ENCODE results near the gene HIPK3. TPM values are rescaled to one million over a fixed set of nuclear protein-coding genes. Genes with fewer than 3 reads are reported as not detected.
"Not testable (repeated sequence)": the region's sequence is repeated elsewhere in the genome, so short reads cannot be mapped to it uniquely, and the experiment has no call there.

The HIPK3 gene
- total RNA-seq, 4 donors from 2014 or later: 292 to 331 (median 308) TPM

DNA sequence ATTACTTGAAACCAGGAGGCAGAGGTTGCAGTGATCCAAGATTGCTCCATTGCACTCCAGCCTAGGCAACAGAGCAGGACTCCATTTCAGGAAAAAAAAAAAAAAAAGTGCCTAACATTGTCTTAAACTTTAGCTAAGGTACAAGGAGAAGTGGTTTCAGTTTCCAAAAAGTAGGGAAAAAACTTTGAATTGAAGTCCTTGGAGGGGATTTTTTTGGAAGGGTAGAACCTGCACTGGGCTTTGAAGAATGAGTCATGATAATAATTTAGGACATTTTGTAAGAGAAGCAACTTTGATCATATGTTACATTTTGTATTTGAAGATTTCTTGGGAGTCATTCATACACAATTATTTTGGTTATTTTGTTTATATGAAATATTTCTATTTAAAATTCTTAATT, 31.8 kb upstream of the HIPK3 start:
- ATAC-seq: no peak
- Histone ChIP-seq H3K27me3 (no peaks in the 10 kb centered on the region), H3K4me1 (no peaks in the 10 kb centered on the region), H3K4me3 (no peak overlapping the region), H3K9me3 (no peaks in the 10 kb centered on the region), H3K27ac (no peak overlapping the region), H3K36me3 (no peaks in the 10 kb centered on the region)
- TF ChIP-seq POLR2AphosphoS5 (IDR thresholded peaks at IDR 0.05): no peak
- no peak for TF ChIP-seq CTCF (IDR thresholded peaks at IDR 0.05)
- TF ChIP-seq POLR2A (IDR thresholded peaks at IDR 0.05): no peak
- no peak for TF ChIP-seq EP300 (IDR thresholded peaks at IDR 0.05)

DNA sequence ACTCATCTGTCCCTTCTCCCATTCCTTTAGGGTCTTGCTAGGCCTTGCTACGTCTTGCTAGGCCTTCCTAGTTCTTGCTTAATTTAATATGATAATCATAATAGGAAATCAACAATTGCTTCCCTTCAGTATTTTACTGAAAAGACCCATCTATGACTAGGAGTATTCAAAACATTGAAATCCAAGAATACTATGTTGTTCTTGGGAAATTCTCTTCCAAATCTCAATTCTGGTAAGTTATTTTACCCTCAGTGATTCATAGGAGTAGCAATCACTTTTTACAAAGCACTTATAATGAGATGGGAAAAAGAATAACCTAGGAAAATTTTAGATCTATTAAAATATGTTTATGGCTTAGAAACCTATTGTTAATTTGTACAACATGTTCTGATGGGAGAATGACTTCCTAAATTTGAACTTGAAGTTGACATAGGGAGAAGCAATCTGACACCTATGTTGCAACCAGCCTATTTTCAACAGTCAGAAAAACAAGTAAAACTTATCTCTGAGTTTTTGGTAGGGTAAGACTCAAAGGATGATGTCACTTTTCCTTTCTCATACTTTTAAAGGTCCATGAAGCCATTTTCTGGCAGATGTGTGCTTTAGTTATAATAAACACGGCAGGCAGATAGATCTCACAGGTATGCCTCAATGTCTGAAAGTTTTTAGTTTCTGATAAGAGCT, 29.5 kb upstream of the HIPK3 start:
- Histone ChIP-seq H3K9me3 (no peaks in the 10 kb centered on the region), H3K36me3 (no peaks in the 10 kb centered on the region), H3K4me3 (no peak overlapping the region), H3K27ac (peak overlapping the region in 3 of 4 donors; percentile 36 to 62 (median 56)), H3K27me3 (no peaks in the 10 kb centered on the region), H3K4me1 (no peaks in the 10 kb centered on the region)
- TF ChIP-seq EP300 (IDR thresholded peaks at IDR 0.05) (no peak), POLR2A (IDR thresholded peaks at IDR 0.05) (no peak)
- peak; percentile 75 for ATAC-seq
- WGBS, 2 donors (ENCODE audit: low coverage in 1 of 2): 64 to 76% methylated on average over 2 of the region's 2 CpGs

- 72 to 88% methylated on average over 4 of the region's 6 CpGs for WGBS, 2 donors (ENCODE audit: low coverage in 1 of 2)
- no peaks in the 10 kb centered on the region for H3K36me3 ChIP-seq
- peaks cover 0 to 15% (median 0%) of the 10 kb centered on the region in 3 donors for H3K4me1 ChIP-seq
- H3K9me3 ChIP-seq: no peaks in the 10 kb centered on the region
- TF ChIP-seq POLR2A (IDR thresholded peaks at IDR 0.05): no peak
- TF ChIP-seq EP300 (IDR thresholded peaks at IDR 0.05): no peak
- TF ChIP-seq CTCF (IDR thresholded peaks at IDR 0.05): no peak
- TF ChIP-seq POLR2AphosphoS5 (IDR thresholded peaks at IDR 0.05): no peak
- peak; percentile 53 for ATAC-seq
- H3K4me3 ChIP-seq: no peak overlapping the region
- H3K27ac ChIP-seq: no peak overlapping the region
- H3K27me3 ChIP-seq: no peaks in the 10 kb centered on the region
These were observed 22.6 kb upstream of the HIPK3 start for GRCh38 chr11:33234397-33235190.

DNA sequence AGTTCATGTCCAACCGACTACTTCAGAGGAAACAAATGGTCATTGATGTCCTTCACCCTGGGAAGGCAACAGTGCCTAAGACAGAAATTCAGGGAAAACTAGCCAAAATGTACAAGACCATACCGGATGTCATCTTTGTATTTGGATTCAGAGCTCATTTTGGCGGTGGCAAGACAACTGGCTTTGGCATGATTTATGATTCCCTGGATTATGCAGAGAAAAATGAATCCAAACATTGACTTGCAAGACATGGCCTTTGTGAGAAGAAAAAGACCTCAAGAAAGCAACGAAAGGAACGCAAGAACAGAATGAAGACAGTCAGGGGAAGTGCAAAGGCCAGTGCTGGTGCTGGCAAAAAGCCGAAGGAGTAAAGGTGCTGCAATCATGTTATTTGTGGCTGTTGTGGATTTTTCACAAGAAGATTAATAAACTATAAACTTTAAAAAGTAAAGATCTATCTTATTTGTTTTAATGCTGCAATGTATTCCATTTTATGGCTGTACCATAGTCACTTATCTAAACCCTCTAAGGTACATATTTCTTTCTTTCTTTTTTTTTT, 20.1 kb upstream of the HIPK3 start:
- H3K4me1 ChIP-seq: peaks cover 0 to 15% (median 0%) of the 10 kb centered on the region in 3 donors
- no peak for ATAC-seq
- no peaks in the 10 kb centered on the region for H3K9me3 ChIP-seq
- no peak overlapping the region for H3K27ac ChIP-seq
- H3K27me3 ChIP-seq: no peaks in the 10 kb centered on the region
- H3K36me3 ChIP-seq: no peaks in the 10 kb centered on the region
- TF ChIP-seq POLR2AphosphoS5 (IDR thresholded peaks at IDR 0.05): no peak
- no peak for TF ChIP-seq POLR2A (IDR thresholded peaks at IDR 0.05)
- no peak for TF ChIP-seq EP300 (IDR thresholded peaks at IDR 0.05)
- TF ChIP-seq CTCF (IDR thresholded peaks at IDR 0.05): no peak
- 38 to 57% methylated on average over 5 to 6 of the region's 6 CpGs for WGBS, 2 donors (ENCODE audit: low coverage in 1 of 2)
- no peak overlapping the region for H3K4me3 ChIP-seq

DNA sequence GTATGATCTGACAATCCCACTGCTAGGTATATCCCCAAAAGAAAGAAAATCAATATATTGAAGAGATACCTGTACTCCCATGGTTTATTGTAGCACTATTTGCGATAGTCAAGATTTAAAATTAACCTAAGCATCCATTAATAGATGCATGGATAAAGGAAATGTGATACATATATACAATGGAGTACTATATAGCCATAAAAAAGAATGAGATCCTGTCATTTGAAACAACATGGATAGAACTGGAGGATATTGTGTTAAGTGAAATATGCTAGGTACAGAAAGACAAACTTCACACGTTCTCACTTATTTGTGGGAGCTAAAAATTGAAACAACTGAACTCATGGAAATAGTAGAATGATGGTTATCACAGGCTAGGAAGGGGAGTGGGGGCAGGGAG, 14.6 kb upstream of the HIPK3 start:
- Histone ChIP-seq H3K9me3 (no peaks in the 10 kb centered on the region), H3K27me3 (no peaks in the 10 kb centered on the region), H3K4me3 (no peak overlapping the region), H3K4me1 (no peaks in the 10 kb centered on the region), H3K27ac (no peak overlapping the region), H3K36me3 (no peaks in the 10 kb centered on the region)
- TF ChIP-seq POLR2AphosphoS5 (IDR thresholded peaks at IDR 0.05) (no peak), POLR2A (IDR thresholded peaks at IDR 0.05) (no peak), EP300 (IDR thresholded peaks at IDR 0.05) (no peak), CTCF (IDR thresholded peaks at IDR 0.05) (no peak)
- no peak for ATAC-seq
- 63 to 100% methylated on average over 2 of the region's 2 CpGs for WGBS, 2 donors (ENCODE audit: low coverage in 1 of 2)

DNA sequence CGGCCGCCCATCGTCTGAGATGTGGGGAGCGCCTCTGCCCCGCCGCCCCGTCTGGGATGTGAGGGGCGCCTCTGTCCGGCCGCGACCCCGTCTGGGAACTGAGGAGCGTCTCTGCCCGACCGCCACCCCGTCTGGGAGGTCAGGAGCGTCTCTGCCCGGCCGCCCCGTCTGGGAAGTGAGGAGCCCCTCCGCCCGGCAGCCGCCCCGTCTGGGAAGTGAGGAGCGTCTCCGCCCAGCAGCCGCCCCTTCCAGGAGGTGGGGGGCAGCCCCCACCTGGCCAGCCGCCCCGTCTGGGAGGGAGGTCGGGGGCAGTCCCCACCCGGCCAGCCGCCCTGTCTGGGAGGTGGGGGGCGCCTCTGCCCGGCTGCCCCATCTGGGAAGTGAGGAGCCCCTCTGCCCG, 13.5 kb upstream of the HIPK3 start:
- H3K9me3 ChIP-seq, H3K27me3 ChIP-seq, H3K36me3 ChIP-seq, H3K4me3 ChIP-seq, H3K27ac ChIP-seq, ATAC-seq, H3K4me1 ChIP-seq: not testable (repeated sequence)
- WGBS, 2 donors (ENCODE audit: low coverage in 1 of 2): no CpG with 5 or more reads among the region's 35 CpGs

Measured in gastroesophageal sphincter (tissue), 4 donors.